K562 (cell line): ENCODE measurements around the gene TAL1. TPM values are rescaled to one million over a fixed set of nuclear protein-coding genes. Genes with fewer than 3 reads are reported as not detected.
A peak's percentile ranks its signal among the peaks of the same experiment; 100 is the strongest.

Experiments
- ARID3B ChIP-seq: fragments of 250-450 bp; sonication (Bioruptor Pico); IDR thresholded peaks from 2 replicates; pipeline ENCODE4 v1.4.0; 2020; ENCODE audit warnings: borderline replicate concordance
- CXXC5 ChIP-seq: fragments of 250-450 bp; sonication (Bioruptor Pico); IDR thresholded peaks from 2 replicates; pipeline ENCODE4 v1.8.0; 2022; ENCODE audit warnings: inconsistent platforms, mild to moderate bottlenecking, moderate library complexity
- ESRRB ChIP-seq: fragments of 250-450 bp; sonication (Bioruptor Pico); IDR thresholded peaks from 2 replicates; pipeline ENCODE4 v1.5.0; 2020; ENCODE audit warnings: mild to moderate bottlenecking, moderate library complexity, borderline replicate concordance
- FIP1L1 ChIP-seq: fragments of 200-400 bp; formaldehyde crosslinking; IDR thresholded peaks from 2 replicates; pipeline ENCODE4 v1.6.1; 2018; ENCODE audit warnings: mild to moderate bottlenecking, low read depth, low read length; ENCODE audit not compliant: poor library complexity, severe bottlenecking
- GTF2F1 ChIP-seq: IDR thresholded peaks from 2 replicates; pipeline ENCODE4 v1.6.1; 2011; ENCODE audit warnings: low read depth, low read length, improper control_type of control experiment
- HIVEP1 ChIP-seq: fragments of 250-450 bp; sonication (Bioruptor Pico); IDR thresholded peaks from 2 replicates; pipeline ENCODE4 v1.4.0; 2020; ENCODE audit warnings: mild to moderate bottlenecking
- ILK ChIP-seq: fragments of 450-650 bp; IDR thresholded peaks from 2 replicates; pipeline ENCODE4 v1.6.1; 2016; ENCODE audit warnings: missing genetic modification characterization, low read depth, mild to moderate bottlenecking, missing compliant biosample characterization, moderate library complexity, borderline replicate concordance
- KLF6 ChIP-seq: fragments of 250-450 bp; sonication (Bioruptor Pico); IDR thresholded peaks from 2 replicates; pipeline ENCODE4 v1.4.0; 2020; ENCODE audit warnings: mild to moderate bottlenecking, moderate library complexity, borderline replicate concordance
- MAZ ChIP-seq, 2 experiments: fragments of 450-650 bp in 1 of 2; sonication (generic) in 1 of 2; formaldehyde crosslinking; IDR thresholded peaks in 1 of 2; conservative IDR thresholded peaks in 1 of 2; 2 replicates each; pipeline versions ENCODE4 v1.4.0 to v1.5.0; 2020; ENCODE audit warnings: mild to moderate bottlenecking in 1 of 2, missing genetic modification reagents in 1 of 2
- MCM2 ChIP-seq: fragments of 450-650 bp; IDR thresholded peaks from 2 replicates; pipeline ENCODE4 v1.6.1; 2017; ENCODE audit warnings: low read depth, mild to moderate bottlenecking
- MCM3 ChIP-seq: fragments of 450-650 bp; IDR thresholded peaks from 2 replicates; pipeline ENCODE4 v1.6.1; 2016
- NBN ChIP-seq: fragments of 450-650 bp; IDR thresholded peaks from 2 replicates; pipeline ENCODE4 v1.6.1; 2016; ENCODE audit warnings: low read depth, mild to moderate bottlenecking
- POLR3A ChIP-seq: IDR thresholded peaks from 2 replicates; pipeline ENCODE4 v1.6.1; 2011; ENCODE audit warnings: borderline replicate concordance, mild to moderate bottlenecking, moderate library complexity; ENCODE audit not compliant: insufficient read length, insufficient read depth; ENCODE audit errors: extremely low read depth
- SMAD1 ChIP-seq: fragments of 150-350 bp; IDR thresholded peaks from 2 replicates; pipeline ENCODE4 v1.6.1; 2014; ENCODE audit warnings: low read length, low read depth; ENCODE audit not compliant: partially characterized antibody
- SMARCA5 ChIP-seq: fragments of 450-650 bp; IDR thresholded peaks from 2 replicates; pipeline ENCODE4 v1.6.1; 2016
- TARDBP ChIP-seq: fragments of 450-650 bp; IDR thresholded peaks from 2 replicates; pipeline ENCODE4 v1.6.1; 2016
- USF1 ChIP-seq: sonication (generic); formaldehyde crosslinking; IDR thresholded peaks from 2 replicates; pipeline ENCODE4 v1.9.0; 2022; ENCODE audit warnings: mild to moderate bottlenecking, missing genetic modification reagents
- XRCC5 ChIP-seq: fragments of 200-400 bp; formaldehyde crosslinking; IDR thresholded peaks from 2 replicates; pipeline ENCODE4 v1.6.1; 2017; ENCODE audit warnings: low read depth, mild to moderate bottlenecking, low read length
- ZFP1 ChIP-seq: fragments of 450-650 bp; formaldehyde crosslinking; IDR thresholded peaks from 2 replicates; pipeline ENCODE4 v1.4.0; 2020; ENCODE audit warnings: mild to moderate bottlenecking, mixed read lengths
- ZKSCAN8 ChIP-seq: fragments of 200-800 bp; sonication (Bioruptor generic); IDR thresholded peaks from 2 replicates; pipeline ENCODE4 v1.6.1; 2016; ENCODE audit warnings: missing genetic modification characterization, missing compliant biosample characterization
- ZNF197 ChIP-seq: fragments of 200-800 bp; sonication (Bioruptor generic); IDR thresholded peaks from 2 replicates; pipeline ENCODE4 v1.6.1; 2016; ENCODE audit warnings: low read depth, missing genetic modification characterization, missing compliant biosample characterization
- ZNF639 ChIP-seq, 2 experiments: fragments of 200-800 bp in 1 of 2; sonication (Bioruptor generic) in 1 of 2; sonication (generic) in 1 of 2; formaldehyde crosslinking in 1 of 2; IDR thresholded peaks in 1 of 2; conservative IDR thresholded peaks in 1 of 2; 2 replicates each; pipeline versions ENCODE4 v1.5.0 to v1.6.1; 2016 to 2020; ENCODE audit warnings: missing compliant biosample characterization in 1 of 2, missing genetic modification characterization in 1 of 2, missing genetic modification reagents in 1 of 2
- ZNF740 ChIP-seq, 3 experiments: fragments of 200-800 bp in 1 of 3; sonication (Bioruptor generic) in 1 of 3; sonication (generic) in 1 of 3; formaldehyde crosslinking in 1 of 3; IDR thresholded peaks; 2 replicates each; pipeline versions ENCODE4 v1.6.1 to v1.8.0; 2016 to 2022; ENCODE audit warnings: mild to moderate bottlenecking in 2 of 3, missing compliant biosample characterization in 2 of 3, missing genetic modification characterization in 2 of 3, missing genetic modification reagents in 1 of 3
- polyA plus RNA-seq, 8 experiments: library from polyadenylated mRNA; depleted of rRNA in 4 of 8; stranded (reverse) in 5 of 8; unstranded in 3 of 8; fragments of >200 nt; fragmentation: Nextera tagmentation in 2 of 8; fragmentation: Illumina TruSeq in 1 of 8; extraction: Ambion mirVana in 2 of 8; extraction: Trizol in 1 of 8; gene quantifications; 2 replicates each; pipeline versions ENCODE4 v1.2.1 to v1.2.3, GENCODE V29; 2011 to 2014; ENCODE audit warnings: inconsistent platforms in 1 of 8, missing spikeins in 1 of 8
- total RNA-seq, 7 experiments: library from RNA; depleted of rRNA in 6 of 7; stranded (reverse); fragments of >200 nt in 6 of 7; fragmentation: Illumina TruSeq in 2 of 7; extraction: Trizol in 2 of 7; gene quantifications; 2 replicates each; pipeline versions ENCODE4 v1.2.1 to v1.2.3, GENCODE V29; 2011 to 2021; ENCODE audit warnings: low replicate concordance in 1 of 7

The TAL1 gene
- total and polyA plus RNA-seq, 9 of the 15 experiments (the other 6 are each of a cell fraction or from before 2014, with no cell fraction given) = 18.5 to 106 (median 59.7) TPM

- TF ChIP-seq POLR3A = no peak
- peak in 1 of 2 experiments; percentile 99; a peak in 2 of 4 replicates for TF ChIP-seq ZNF639 (CRISPR knock-in tag; conservative IDR thresholded peaks at IDR 0.05 in 1 of 2, IDR thresholded peaks at IDR 0.05 in 1 of 2)
- peak; percentile 100 for TF ChIP-seq CXXC5 (CRISPR knock-in tag)
- TF ChIP-seq ZNF740 (CRISPR knock-in tag; IDR thresholded peaks at IDR 0.05) = no peak
- TF ChIP-seq ZNF740 (tag; IDR thresholded peaks at IDR 0.05) = peak in 1 of 2 experiments; percentile 93; a peak in 2 of 4 replicates
- TF ChIP-seq ARID3B (CRISPR knock-in tag) = peak; percentile 11; the same call in 1 of the 2 replicates
- TF ChIP-seq ZKSCAN8 (CRISPR knock-in tag) = peak; percentile 76; the same call in 1 of the 2 replicates
- TF ChIP-seq GTF2F1 = no peak
- peak; percentile 96 to 97 for TF ChIP-seq MAZ (CRISPR knock-in tag; conservative IDR thresholded peaks at IDR 0.05 in 1 of 2, IDR thresholded peaks at IDR 0.05 in 1 of 2)
- TF ChIP-seq ILK (tag) = no peak
- TF ChIP-seq XRCC5 = no peak
- TF ChIP-seq SMAD1 = peak; percentile 91
- peak; percentile 96 for TF ChIP-seq TARDBP
- no peak for TF ChIP-seq MCM3
- no peak for TF ChIP-seq KLF6 (CRISPR knock-in tag)
- no peak for TF ChIP-seq USF1 (CRISPR knock-in tag)
- no peak for TF ChIP-seq HIVEP1 (CRISPR knock-in tag)
- TF ChIP-seq SMARCA5 = no peak
- TF ChIP-seq ZNF197 (CRISPR knock-in tag) = peak; percentile 94
- no peak for TF ChIP-seq ZFP1 (CRISPR knock-in tag)
- TF ChIP-seq FIP1L1 = no peak
- TF ChIP-seq MCM2 = no peak
- 0 out of 2 replicates have a peak, but pooled peaks have one; percentile 52 for TF ChIP-seq NBN
- no peak for TF ChIP-seq ESRRB
Measured at GRCh38 chr1:47232187-47232874, at the start of gene TAL1 (continued).
